ENCODE data around the gene ELOA. TPM values are rescaled to one million over a fixed set of nuclear protein-coding genes. Genes with fewer than 3 reads are reported as not detected.
A peak's percentile ranks its signal among the peaks of the same experiment; 100 is the strongest.

ELOA gene
- total and polyA plus RNA-seq, 2 of the 13 experiments (the other 11 are each of a cell fraction or from before 2014, with no cell fraction given): 14.2 to 28.5 TPM

DNA sequence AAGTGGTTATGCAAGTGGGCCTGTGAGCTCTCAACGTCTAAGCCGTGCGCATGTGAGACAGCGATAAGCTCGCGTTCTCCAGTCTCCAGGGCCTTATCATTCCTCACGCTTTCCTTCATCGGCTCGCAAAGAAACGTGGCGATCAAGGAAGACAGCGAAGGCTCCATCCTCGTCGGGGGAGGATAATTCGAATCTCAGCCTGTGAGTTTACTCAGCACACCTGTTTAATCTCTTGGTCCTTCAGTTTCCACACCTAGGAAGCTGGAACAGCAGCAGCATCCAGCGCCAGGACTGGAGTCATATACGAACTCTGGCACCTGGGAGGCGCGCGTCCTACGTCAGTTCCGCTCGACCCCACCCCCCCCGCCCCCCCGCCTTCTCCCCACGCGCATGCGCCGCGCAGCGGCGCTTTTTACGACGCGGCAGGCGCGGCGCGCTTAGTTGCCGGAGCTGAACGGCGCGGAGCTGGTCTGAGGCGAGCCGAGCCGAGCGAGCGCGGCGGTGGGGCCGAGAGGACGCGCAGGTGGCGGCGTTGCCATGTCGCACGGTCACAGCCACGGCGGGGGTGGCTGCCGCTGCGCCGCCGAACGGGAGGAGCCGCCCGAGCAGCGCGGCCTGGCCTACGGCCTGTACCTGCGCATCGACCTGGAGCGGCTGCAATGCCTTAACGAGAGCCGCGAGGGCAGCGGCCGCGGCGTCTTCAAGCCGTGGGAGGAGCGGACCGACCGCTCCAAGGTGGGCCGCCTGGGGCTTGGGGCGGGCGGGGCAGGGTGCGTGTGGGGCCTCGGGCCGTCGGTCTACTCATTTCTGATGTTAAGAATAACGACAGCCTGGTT lies 34.9 kb downstream of the ELOA start, which contains the start of gene PITHD1 (continued):
- TF ChIP-seq, protein P1, sequence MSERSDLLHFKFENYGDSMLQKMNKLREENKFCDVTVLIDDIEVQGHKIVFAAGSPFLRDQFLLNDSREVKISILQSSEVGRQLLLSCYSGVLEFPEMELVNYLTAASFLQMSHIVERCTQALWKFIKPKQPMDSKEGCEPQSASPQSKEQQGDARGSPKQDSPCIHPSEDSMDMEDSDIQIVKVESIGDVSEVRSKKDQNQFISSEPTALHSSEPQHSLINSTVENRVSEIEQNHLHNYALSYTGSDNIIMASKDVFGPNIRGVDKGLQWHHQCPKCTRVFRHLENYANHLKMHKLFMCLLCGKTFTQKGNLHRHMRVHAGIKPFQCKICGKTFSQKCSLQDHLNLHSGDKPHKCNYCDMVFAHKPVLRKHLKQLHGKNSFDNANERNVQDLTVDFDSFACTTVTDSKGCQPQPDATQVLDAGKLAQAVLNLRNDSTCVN (CRISPR knock-in tag; IDR thresholded peaks at IDR 0.05; ENCODE audit: borderline replicate concordance): no peak
- TF ChIP-seq ATF7 (IDR thresholded peaks at IDR 0.05) (no peak), ATF7 (CRISPR knock-in tag; IDR thresholded peaks at IDR 0.05) (no peak), WIZ (CRISPR knock-in tag; IDR thresholded peaks at IDR 0.05) (peak; percentile 78; the same call in 1 of the 2 replicates), ZNF335 (CRISPR knock-in tag; IDR thresholded peaks at IDR 0.05) (no peak), SIX4 (CRISPR knock-in tag; IDR thresholded peaks at IDR 0.05) (no peak), RBAK (CRISPR knock-in tag; IDR thresholded peaks at IDR 0.05) (no peak), ZNF468 (CRISPR knock-in tag; IDR thresholded peaks at IDR 0.05) (no peak), MTF1 (CRISPR knock-in tag; IDR thresholded peaks at IDR 0.05) (0 out of 2 replicates have a peak, but pooled peaks have one; percentile 14), ZNF343 (CRISPR knock-in tag; IDR thresholded peaks at IDR 0.05) (no peak), RFXAP (CRISPR knock-in tag; IDR thresholded peaks at IDR 0.05; ENCODE audit: borderline replicate concordance) (no peak; the same call in 1 of the 2 replicates), ZNF292 (CRISPR knock-in tag; IDR thresholded peaks at IDR 0.05; ENCODE audit: borderline replicate concordance, low read depth) (no peak), DBP (CRISPR knock-in tag; IDR thresholded peaks at IDR 0.05; ENCODE audit: not compliant biosample characterization) (no peak), ZSCAN5A (CRISPR knock-in tag; IDR thresholded peaks at IDR 0.05; ENCODE audit: borderline replicate concordance) (no peak), ZNF234 (CRISPR knock-in tag; conservative IDR thresholded peaks at IDR 0.05) (no peak), ZNF577 (CRISPR knock-in tag; IDR thresholded peaks at IDR 0.05; ENCODE audit: borderline replicate concordance, low read depth) (no peak), ZSCAN31 (CRISPR knock-in tag; IDR thresholded peaks at IDR 0.05; ENCODE audit: low read depth) (peak; percentile 83), ZNF607 (CRISPR knock-in tag; IDR thresholded peaks at IDR 0.05; ENCODE audit: borderline replicate concordance) (peak; percentile 72), POLR2A (IDR thresholded peaks at IDR 0.05; ENCODE audit: insufficient read depth in 1 of 2, low read depth in 2 of 2, low read length in 2 of 2) (peak; percentile 84 to 99), KLF6 (CRISPR knock-in tag; IDR thresholded peaks at IDR 0.05) (peak; percentile 78; the same call in 1 of the 2 replicates)
- TF ChIP-seq, protein P2, sequence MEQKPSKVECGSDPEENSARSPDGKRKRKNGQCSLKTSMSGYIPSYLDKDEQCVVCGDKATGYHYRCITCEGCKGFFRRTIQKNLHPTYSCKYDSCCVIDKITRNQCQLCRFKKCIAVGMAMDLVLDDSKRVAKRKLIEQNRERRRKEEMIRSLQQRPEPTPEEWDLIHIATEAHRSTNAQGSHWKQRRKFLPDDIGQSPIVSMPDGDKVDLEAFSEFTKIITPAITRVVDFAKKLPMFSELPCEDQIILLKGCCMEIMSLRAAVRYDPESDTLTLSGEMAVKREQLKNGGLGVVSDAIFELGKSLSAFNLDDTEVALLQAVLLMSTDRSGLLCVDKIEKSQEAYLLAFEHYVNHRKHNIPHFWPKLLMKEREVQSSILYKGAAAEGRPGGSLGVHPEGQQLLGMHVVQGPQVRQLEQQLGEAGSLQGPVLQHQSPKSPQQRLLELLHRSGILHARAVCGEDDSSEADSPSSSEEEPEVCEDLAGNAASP (CRISPR knock-in tag; IDR thresholded peaks at IDR 0.05; ENCODE audit: borderline replicate concordance): no peak
- TF ChIP-seq, protein P3, sequence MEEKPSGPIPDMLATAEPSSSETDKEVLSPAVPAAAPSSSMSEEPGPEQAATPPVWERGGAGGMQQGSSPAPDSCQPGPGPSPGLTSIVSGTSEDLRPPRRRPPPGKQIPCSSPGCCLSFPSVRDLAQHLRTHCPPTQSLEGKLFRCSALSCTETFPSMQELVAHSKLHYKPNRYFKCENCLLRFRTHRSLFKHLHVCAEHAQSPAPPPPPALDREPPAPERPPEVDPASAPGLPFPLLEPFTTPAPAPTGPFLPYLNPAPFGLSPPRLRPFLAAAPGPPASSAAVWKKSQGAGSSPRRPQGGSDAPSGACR (CRISPR knock-in tag; IDR thresholded peaks at IDR 0.05): no peak
- TF ChIP-seq, protein P4, sequence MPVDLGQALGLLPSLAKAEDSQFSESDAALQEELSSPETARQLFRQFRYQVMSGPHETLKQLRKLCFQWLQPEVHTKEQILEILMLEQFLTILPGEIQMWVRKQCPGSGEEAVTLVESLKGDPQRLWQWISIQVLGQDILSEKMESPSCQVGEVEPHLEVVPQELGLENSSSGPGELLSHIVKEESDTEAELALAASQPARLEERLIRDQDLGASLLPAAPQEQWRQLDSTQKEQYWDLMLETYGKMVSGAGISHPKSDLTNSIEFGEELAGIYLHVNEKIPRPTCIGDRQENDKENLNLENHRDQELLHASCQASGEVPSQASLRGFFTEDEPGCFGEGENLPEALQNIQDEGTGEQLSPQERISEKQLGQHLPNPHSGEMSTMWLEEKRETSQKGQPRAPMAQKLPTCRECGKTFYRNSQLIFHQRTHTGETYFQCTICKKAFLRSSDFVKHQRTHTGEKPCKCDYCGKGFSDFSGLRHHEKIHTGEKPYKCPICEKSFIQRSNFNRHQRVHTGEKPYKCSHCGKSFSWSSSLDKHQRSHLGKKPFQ (CRISPR knock-in tag; IDR thresholded peaks at IDR 0.05; ENCODE audit: insufficient replicate concordance): no peak
